Neuronal stem cell (in vitro differentiated cells): ENCODE data around the gene MAP3K20.
"Not testable (repeated sequence)": the region's sequence is repeated elsewhere in the genome, so short reads cannot be mapped to it uniquely, and the experiment has no call there.

Experiments used
- DNase-seq: peaks from one replicate; pipeline ENCODE4 v3.0.0-alpha.2; 2013; ENCODE audit warnings: low spot score
- H2AFZ ChIP-seq: one replicate; pipeline ENCODE4 v1.6.1; 2013; ENCODE audit warnings: mild to moderate bottlenecking, low read length, inconsistent platforms
- H2AK5ac ChIP-seq: 2 replicates; pipeline ENCODE4 v1.6.1; 2013; ENCODE audit warnings: low read depth, mild to moderate bottlenecking, inconsistent platforms, low read length, moderate library complexity, mixed read lengths
- H2BK120ac ChIP-seq: 2 replicates; pipeline ENCODE4 v1.6.1; 2013; ENCODE audit warnings: low read depth, mild to moderate bottlenecking, inconsistent platforms, low read length, moderate library complexity, mixed read lengths
- H2BK12ac ChIP-seq: one replicate; pipeline ENCODE4 v1.6.1; 2013; ENCODE audit warnings: low read length, inconsistent platforms
- H2BK15ac ChIP-seq: 2 replicates; pipeline ENCODE4 v1.6.1; 2013; ENCODE audit warnings: mild to moderate bottlenecking, low read length, inconsistent platforms, mixed read lengths
- H2BK5ac ChIP-seq: one replicate; pipeline ENCODE4 v1.6.1; 2013; ENCODE audit warnings: inconsistent platforms, mild to moderate bottlenecking, low read length, moderate library complexity
- H3K14ac ChIP-seq: one replicate; pipeline ENCODE4 v1.6.1; 2013; ENCODE audit warnings: low read length, inconsistent platforms
- H3K18ac ChIP-seq: 2 replicates; pipeline ENCODE4 v1.6.1; 2013; ENCODE audit warnings: low read length, inconsistent platforms
- H3K23ac ChIP-seq: 2 replicates; pipeline ENCODE4 v1.6.1; 2013; ENCODE audit warnings: low read depth, mild to moderate bottlenecking, mixed read lengths, low read length, inconsistent platforms; ENCODE audit not compliant: poor library complexity
- H3K27ac ChIP-seq: replicated peaks from 3 replicates; pipeline ENCODE4 v1.5.1; 2013; ENCODE audit warnings: low read length, inconsistent platforms
- H3K27me3 ChIP-seq, 3 experiments: 2 replicates each; pipeline ENCODE4 v1.6.1; 2013; ENCODE audit warnings: low read length in 3 of 3, mild to moderate bottlenecking in 2 of 3, inconsistent platforms in 1 of 3, low read depth in 1 of 3, mixed read lengths in 1 of 3, moderate library complexity in 1 of 3; ENCODE audit not compliant: control insufficient read depth in 3 of 3, insufficient read depth in 3 of 3
- H3K36me3 ChIP-seq, 2 donors: replicated peaks in 1 of 2; 2 replicates each; pipeline ENCODE4 v1.6.1; 2013; ENCODE audit warnings: low read length in 2 of 2; ENCODE audit not compliant: control insufficient read depth in 2 of 2, insufficient read depth in 2 of 2
- H3K4ac ChIP-seq: 2 replicates; pipeline ENCODE4 v1.6.1; 2013; ENCODE audit warnings: inconsistent platforms, mild to moderate bottlenecking, low read length, moderate library complexity
- H3K4me1 ChIP-seq, 2 donors: 1 replicate in 1 of 2; 2 replicates in 1 of 2; pipeline ENCODE4 v1.6.1; 2013; ENCODE audit warnings: low read length in 2 of 2, low read depth in 1 of 2; ENCODE audit not compliant: control insufficient read depth in 2 of 2, insufficient read depth in 1 of 2
- H3K4me2 ChIP-seq: one replicate; pipeline ENCODE4 v1.6.1; 2013; ENCODE audit warnings: mild to moderate bottlenecking, low read length, inconsistent platforms; ENCODE audit not compliant: insufficient read depth, poor library complexity, severe bottlenecking
- H3K4me3 ChIP-seq, 2 donors: 2 replicates each; pipeline ENCODE4 v1.5.1; 2013; ENCODE audit warnings: low read length in 2 of 2, mild to moderate bottlenecking in 2 of 2, inconsistent platforms in 1 of 2, moderate library complexity in 1 of 2
- H3K79me1 ChIP-seq: one replicate; pipeline ENCODE4 v1.6.1; 2013; ENCODE audit warnings: low read depth, mild to moderate bottlenecking, inconsistent platforms, low read length, moderate library complexity
- H3K9ac ChIP-seq: one replicate; pipeline ENCODE4 v1.6.1; 2013; ENCODE audit warnings: mild to moderate bottlenecking, low read depth, low read length, inconsistent platforms; ENCODE audit not compliant: poor library complexity
- H3K9me3 ChIP-seq, 2 donors: replicated peaks in 1 of 2; 2 replicates each; pipeline versions ENCODE3 to v1.6.1; 2013; ENCODE audit warnings: low read length in 2 of 2, mild to moderate bottlenecking in 2 of 2, inconsistent platforms in 1 of 2, low read depth in 1 of 2, mixed read lengths in 1 of 2, moderate library complexity in 1 of 2; ENCODE audit not compliant: control insufficient read depth in 2 of 2, insufficient read depth in 1 of 2
- H4K8ac ChIP-seq: one replicate; pipeline ENCODE4 v1.6.1; 2013; ENCODE audit warnings: low read depth, mild to moderate bottlenecking, inconsistent platforms, low read length, moderate library complexity
- H4K91ac ChIP-seq: one replicate; pipeline ENCODE4 v1.6.1; 2013; ENCODE audit warnings: low read length, low read depth, mild to moderate bottlenecking, inconsistent platforms; ENCODE audit not compliant: poor library complexity
- WGBS, 2 donors: extraction: QIAGEN DNeasy Blood & Tissue Kit; methylation state at CpG; one replicate each; pipeline ENCODE4 v1.1.7; 2013; ENCODE audit warnings: missing lambda C conversion rate in 2 of 2, mixed read lengths in 1 of 2; ENCODE audit not compliant: insufficient read length in 2 of 2, insufficient replicate concordance in 1 of 2; ENCODE audit errors: extremely low coverage in 2 of 2; 5-methylcytosine and 5-hydroxymethylcytosine counted together

Gene MAP3K20

GRCh38 chr2:173258701-173259100 lies 183.1 kb downstream of the MAP3K20 start:
- H3K79me1 ChIP-seq, result no peaks in the 10 kb centered on the region
- H3K9me3 ChIP-seq, result peaks cover 0 to 6% of the 10 kb centered on the region in 2 donors
- no peak overlapping the region for H4K8ac ChIP-seq
- H3K9ac ChIP-seq, result no peak overlapping the region
- no peak overlapping the region for H3K27ac ChIP-seq
- no peaks in the 10 kb centered on the region for H3K27me3 ChIP-seq
- no peak overlapping the region for H3K18ac ChIP-seq
- no peak overlapping the region for H3K23ac ChIP-seq
- H2BK12ac ChIP-seq, result no peak overlapping the region
- no peak overlapping the region for H4K91ac ChIP-seq
- H3K14ac ChIP-seq, result no peak overlapping the region
- no peak overlapping the region for H2AK5ac ChIP-seq
- DNase-seq, result no peak
- no peak overlapping the region for H2AFZ ChIP-seq
- no peak overlapping the region for H3K4me2 ChIP-seq
- no peak overlapping the region for H2BK15ac ChIP-seq
- WGBS, 2 donors, result no CpG with 5 or more reads among the region's 4 CpGs
- H2BK120ac ChIP-seq, result no peak overlapping the region
- H3K36me3 ChIP-seq, result peaks cover 0 to 14% of the 10 kb centered on the region in 2 donors
- no peak overlapping the region for H3K4me3 ChIP-seq
- peaks cover 2% of the 10 kb centered on the region in 2 donors for H3K4me1 ChIP-seq
- H2BK5ac ChIP-seq, result no peak overlapping the region
- no peak overlapping the region for H3K4ac ChIP-seq

- H3K23ac ChIP-seq, H3K79me1 ChIP-seq, H2AFZ ChIP-seq, H4K8ac ChIP-seq, H2AK5ac ChIP-seq, H3K14ac ChIP-seq, H3K27ac ChIP-seq, H3K27me3 ChIP-seq, H2BK15ac ChIP-seq, H2BK120ac ChIP-seq, H3K4me2 ChIP-seq, DNase-seq, H3K18ac ChIP-seq, H3K4me3 ChIP-seq, H2BK12ac ChIP-seq, H3K4ac ChIP-seq, H4K91ac ChIP-seq, H3K9me3 ChIP-seq, H3K9ac ChIP-seq, H2BK5ac ChIP-seq: not testable (repeated sequence)
- Histone ChIP-seq H3K36me3 (peaks cover 0 to 27% of the 10 kb centered on the region in 2 donors), H3K4me1 (peaks cover 5 to 12% of the 10 kb centered on the region in 2 donors)
- no CpG with 5 or more reads among the region's 5 CpGs for WGBS, 2 donors
Observed at GRCh38 chr2:173262356-173262755, 186.7 kb downstream of the MAP3K20 start.

- Histone ChIP-seq H3K9ac (no peak overlapping the region), H3K79me1 (no peaks in the 10 kb centered on the region), H3K4me1 (peaks cover 4 to 9% of the 10 kb centered on the region in 2 donors), H3K18ac (no peak overlapping the region), H3K27ac (no peak overlapping the region), H3K9me3 (peaks cover 0 to 3% of the 10 kb centered on the region in 2 donors), H3K4me3 (no peak overlapping the region), H3K4me2 (no peak overlapping the region), H4K91ac (no peak overlapping the region), H3K4ac (no peak overlapping the region), H4K8ac (no peak overlapping the region), H3K27me3 (no peaks in the 10 kb centered on the region), H2AK5ac (no peak overlapping the region), H3K14ac (no peak overlapping the region), H2BK5ac (no peak overlapping the region), H2BK12ac (no peak overlapping the region), H2AFZ (peak overlapping the region; percentile 64), H3K23ac (no peak overlapping the region), H3K36me3 (peaks cover 0 to 26% of the 10 kb centered on the region in 2 donors), H2BK120ac (no peak overlapping the region), H2BK15ac (no peak overlapping the region)
- WGBS, 2 donors, result no CpG with 5 or more reads among the region's 4 CpGs
- no peak for DNase-seq
Observed at GRCh38 chr2:173264151-173264550, 188.5 kb downstream of the MAP3K20 start.

GRCh38 chr2:173264603-173265366 lies 189.1 kb downstream of the MAP3K20 start:
- Histone ChIP-seq H2BK12ac (no peak overlapping the region), H3K4me2 (no peak overlapping the region), H3K23ac (no peak overlapping the region), H2BK120ac (no peak overlapping the region), H3K27me3 (no peaks in the 10 kb centered on the region), H4K91ac (no peak overlapping the region), H3K18ac (peak overlapping the region; percentile 11), H2AK5ac (no peak overlapping the region), H3K36me3 (peaks cover 0 to 20% of the 10 kb centered on the region in 2 donors), H2AFZ (peak overlapping the region; percentile 64), H3K9ac (peak overlapping the region; percentile 67), H2BK5ac (no peak overlapping the region), H3K4me1 (peaks cover 3 to 9% of the 10 kb centered on the region in 2 donors), H3K4me3 (no peak overlapping the region), H3K27ac (no peak overlapping the region), H3K14ac (no peak overlapping the region), H3K79me1 (no peaks in the 10 kb centered on the region), H3K9me3 (peaks cover 0 to 3% of the 10 kb centered on the region in 2 donors), H3K4ac (no peak overlapping the region), H2BK15ac (no peak overlapping the region), H4K8ac (no peak overlapping the region)
- WGBS, 2 donors, result no CpG with 5 or more reads among the region's 14 CpGs
- no peak for DNase-seq
